Measurements from ENCODE around the gene TTC12.
A peak's percentile ranks its signal among the peaks of the same experiment; 100 is the strongest.

TTC12 gene

GRCh38 chr11:113332023-113332422 is 17.6 kb downstream of the TTC12 start:
- DNase-seq, result no peak

GRCh38 chr11:113332638-113333329 is 18.4 kb downstream of the TTC12 start:
- no peak for DNase-seq

GRCh38 chr11:113334183-113334582 is 19.8 kb downstream of the TTC12 start:
- DNase-seq, result no peak

GRCh38 chr11:113338730-113339129 is 24.3 kb downstream of the TTC12 start:
- no peak for DNase-seq

- DNase-seq, result no peak
Observed at GRCh38 chr11:113339929-113340589, 25.7 kb downstream of the TTC12 start.

GRCh38 chr11:113341388-113342165 is 27.2 kb downstream of the TTC12 start:
- DNase-seq, result no peak

GRCh38 chr11:113345978-113346377 is 31.6 kb downstream of the TTC12 start:
- no peak for DNase-seq

GRCh38 chr11:113349528-113349927 is 35.1 kb downstream of the TTC12 start:
- no peak for DNase-seq

GRCh38 chr11:113350336-113351067 is 36.1 kb downstream of the TTC12 start:
- no peak for DNase-seq

- DNase-seq, result no peak
Observed at GRCh38 chr11:113351068-113351450, 36.7 kb downstream of the TTC12 start.

- no peak for DNase-seq
Observed at GRCh38 chr11:113351480-113351879, 37.1 kb downstream of the TTC12 start.

- DNase-seq, result no peak
Observed at GRCh38 chr11:113356203-113356602, 41.8 kb downstream of the TTC12 start.

- no peak for DNase-seq
Observed at GRCh38 chr11:113363406-113363805, 49.0 kb downstream of the TTC12 start.

- no peak for DNase-seq
Observed at GRCh38 chr11:113363996-113364641, 49.7 kb downstream of the TTC12 start.

- no peak for DNase-seq
Observed at GRCh38 chr11:113365895-113366294, 51.5 kb downstream of the TTC12 start.

- DNase-seq, result no peak
Observed at GRCh38 chr11:113369411-113369810, 55.0 kb downstream of the TTC12 start.

- DNase-seq, result no peak
Observed at GRCh38 chr11:113370634-113371033, 56.3 kb downstream of the TTC12 start.

GRCh38 chr11:113372309-113372708 is 57.9 kb downstream of the TTC12 start:
- no peak for DNase-seq

GRCh38 chr11:113373306-113373705 is 58.9 kb downstream of the TTC12 start:
- DNase-seq, result no peak

GRCh38 chr11:113373981-113374560 is 59.7 kb downstream of the TTC12 start:
- no peak for DNase-seq

- DNase-seq, result no peak
Observed at GRCh38 chr11:113375402-113375801, 61.0 kb downstream of the TTC12 start.

- peak; percentile 85 for DNase-seq
Observed at GRCh38 chr11:113376156-113376555, 61.8 kb downstream of the TTC12 start.

Measured in DMS 273 treated with DMSO at 0.1 percent for 48 hours (cell line).